ENCODE data around the gene SLC39A9.
"Not testable (repeated sequence)": the region's sequence is repeated elsewhere in the genome, so short reads cannot be mapped to it uniquely, and the experiment has no call there.

The SLC39A9 gene

DNA sequence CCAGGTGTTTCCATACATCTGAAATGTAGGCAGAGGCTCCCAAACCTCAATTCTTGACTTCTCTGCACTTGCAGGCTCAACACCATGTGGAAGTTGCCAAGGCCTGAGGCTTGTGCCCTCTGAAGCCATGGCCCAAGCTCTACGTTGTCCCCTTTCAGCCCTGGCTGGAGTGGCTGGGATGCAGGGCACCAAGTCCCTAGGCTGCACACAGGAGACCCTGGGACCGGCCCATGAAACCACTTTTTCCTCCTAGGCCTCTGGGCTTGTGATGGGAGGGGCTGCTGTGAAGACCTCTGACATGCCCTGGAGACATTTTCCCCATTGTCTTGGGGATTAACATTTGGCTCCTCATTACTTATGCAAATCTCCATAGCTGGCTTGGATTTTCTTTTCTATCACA, 79.6 kb downstream of the SLC39A9 start:
- not testable (repeated sequence) for DNase-seq (ENCODE audit: low spot score)

GRCh38 chr14:69479696-69480095, 81.2 kb downstream of the SLC39A9 start:
- DNase-seq (ENCODE audit: low spot score): no peak

DNA sequence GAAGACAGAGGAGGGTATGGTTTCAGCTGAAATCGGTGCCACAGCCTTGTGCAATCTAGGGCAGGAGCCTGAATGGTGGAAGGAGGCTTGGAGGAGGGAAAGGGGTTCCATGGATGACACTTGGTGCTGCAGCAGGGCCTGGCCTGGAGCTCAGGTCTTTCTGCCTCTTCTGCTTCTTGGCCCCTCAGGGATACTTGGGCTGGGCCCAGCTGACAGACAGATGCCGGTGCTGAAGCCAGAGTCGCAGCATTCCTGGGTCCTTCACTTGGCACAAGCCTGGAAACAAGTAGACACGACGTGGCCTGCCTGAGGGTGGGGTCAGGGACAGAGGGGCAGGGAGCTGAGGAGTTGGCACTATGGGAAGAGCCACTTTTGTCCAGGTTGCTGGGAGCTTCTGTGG, 81.6 kb downstream of the SLC39A9 start:
- DNase-seq (ENCODE audit: low spot score): no peak

DNA sequence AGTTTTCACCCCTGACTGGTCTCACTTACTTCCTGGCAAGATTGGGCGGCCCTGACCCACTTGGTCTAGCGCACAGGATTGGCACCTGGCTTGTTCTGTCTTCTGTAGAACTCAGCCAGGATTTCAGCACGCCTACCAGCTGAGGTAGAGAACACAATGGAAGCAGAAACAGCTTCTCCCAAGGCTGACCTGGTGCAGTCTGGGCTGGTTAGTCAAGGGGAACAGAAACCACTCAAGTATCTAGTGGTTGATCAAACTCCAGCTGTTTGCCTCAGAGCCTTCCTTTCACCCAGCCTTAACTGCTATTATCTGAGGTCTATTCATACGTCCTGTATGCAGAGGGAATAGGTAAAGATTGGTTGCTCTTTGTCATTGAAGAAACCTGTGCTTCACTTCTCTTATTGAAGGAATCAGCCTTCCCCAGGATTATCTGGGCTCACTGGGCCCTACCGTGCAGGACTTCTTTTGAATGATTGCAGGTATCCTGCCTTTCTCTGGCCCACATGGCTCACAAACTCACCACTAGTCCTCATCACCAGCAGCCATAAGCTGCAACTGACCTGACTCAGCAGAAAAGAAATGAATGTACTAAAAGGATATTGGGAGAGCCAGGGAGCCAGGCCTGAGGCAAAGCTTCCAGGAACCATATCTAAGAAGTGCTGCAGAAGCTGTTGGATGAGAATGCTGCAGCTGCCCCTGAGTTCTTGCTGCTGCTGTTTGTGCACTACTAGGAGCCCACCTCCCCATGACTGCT, 83.5 kb downstream of the SLC39A9 start:
- DNase-seq (ENCODE audit: low spot score): no peak

DNA sequence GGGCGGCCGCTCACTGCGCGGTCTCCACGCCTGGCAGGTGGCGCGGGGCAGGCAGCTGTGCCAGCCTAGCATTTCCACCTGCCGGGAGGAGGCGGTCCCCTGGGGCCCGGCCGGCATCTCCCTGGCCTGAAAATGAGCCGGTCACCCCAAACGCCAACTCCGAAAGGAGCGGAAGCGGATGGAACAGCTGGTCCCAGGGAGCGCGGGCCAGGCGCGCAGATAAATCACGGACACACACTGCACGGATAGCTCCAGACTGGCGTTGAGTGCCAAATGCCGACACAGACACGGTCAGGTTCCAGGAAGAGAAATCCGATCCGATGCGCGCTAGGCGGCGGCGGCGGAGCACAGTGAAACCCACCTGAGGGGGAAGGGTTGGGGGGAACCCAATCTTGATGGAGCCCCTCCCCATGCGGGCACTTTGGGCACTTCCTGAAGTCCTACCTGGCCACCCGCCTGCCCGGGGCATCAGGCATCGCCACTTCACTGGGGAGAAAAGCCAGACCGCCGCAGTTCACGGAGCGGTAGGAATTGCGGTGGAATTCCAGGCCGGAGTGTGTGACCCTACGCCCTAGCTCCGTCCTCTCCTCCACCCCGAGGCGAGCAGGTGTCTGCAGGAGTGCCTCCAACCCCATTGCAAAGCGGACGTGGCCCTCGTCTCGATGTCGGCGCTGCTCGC, 85.4 kb downstream of the SLC39A9 start:
- DNase-seq (ENCODE audit: low spot score): no peak

GRCh38 chr14:69484444-69485314, 86.2 kb downstream of the SLC39A9 start, which contains the start of gene PLEKHD1:
Gene PLEKHD1 (plus strand): TSS chr14:69484728. CDS start chr14:69484966, 238 bp downstream.
- no peak for DNase-seq (ENCODE audit: low spot score)

DNA sequence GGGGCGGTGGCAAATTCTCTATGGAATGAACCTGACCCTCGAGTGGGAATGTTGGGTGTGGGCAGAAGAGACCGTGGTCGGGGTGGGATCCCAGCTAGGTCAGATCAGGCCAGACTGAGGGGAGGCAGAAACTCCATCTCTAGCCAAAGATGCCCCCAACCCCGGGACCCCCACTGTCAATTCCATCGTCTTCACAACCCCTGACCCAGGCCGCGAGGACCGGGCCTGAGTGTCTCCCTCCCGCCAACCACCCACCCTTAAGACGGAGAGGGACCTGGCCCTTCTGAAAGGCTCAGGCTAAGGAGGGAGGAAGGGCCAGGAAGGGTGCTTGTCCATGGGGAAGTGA, 86.8 kb downstream of the SLC39A9 start:
- no peak for DNase-seq (ENCODE audit: low spot score)

GRCh38 chr14:69485701-69486100, 87.2 kb downstream of the SLC39A9 start:
- no peak for DNase-seq (ENCODE audit: low spot score)

- no peak for DNase-seq (ENCODE audit: low spot score)
These were observed 88.7 kb downstream of the SLC39A9 start for GRCh38 chr14:69487226-69487625.

DNA sequence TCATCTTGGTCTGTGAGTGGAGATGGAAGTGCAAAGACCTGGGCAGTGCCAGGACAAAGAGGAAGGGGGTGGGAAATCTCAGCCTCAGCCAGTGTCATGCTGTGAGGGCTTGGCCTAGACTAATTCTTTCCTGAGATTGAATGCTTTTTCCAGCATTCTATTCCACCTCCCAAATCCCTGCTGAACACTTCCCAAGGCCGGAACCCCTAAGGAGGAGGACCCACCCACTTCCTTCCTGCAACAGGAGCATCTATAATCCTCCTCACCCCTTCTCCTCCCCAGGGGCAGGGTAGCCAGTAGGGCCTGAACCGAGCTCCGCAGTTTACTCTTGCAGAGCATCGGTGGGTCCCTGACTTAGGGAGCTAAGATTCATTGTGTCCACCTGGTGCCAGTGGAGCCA, 89.3 kb downstream of the SLC39A9 start:
- no peak for DNase-seq (ENCODE audit: low spot score)

DNA sequence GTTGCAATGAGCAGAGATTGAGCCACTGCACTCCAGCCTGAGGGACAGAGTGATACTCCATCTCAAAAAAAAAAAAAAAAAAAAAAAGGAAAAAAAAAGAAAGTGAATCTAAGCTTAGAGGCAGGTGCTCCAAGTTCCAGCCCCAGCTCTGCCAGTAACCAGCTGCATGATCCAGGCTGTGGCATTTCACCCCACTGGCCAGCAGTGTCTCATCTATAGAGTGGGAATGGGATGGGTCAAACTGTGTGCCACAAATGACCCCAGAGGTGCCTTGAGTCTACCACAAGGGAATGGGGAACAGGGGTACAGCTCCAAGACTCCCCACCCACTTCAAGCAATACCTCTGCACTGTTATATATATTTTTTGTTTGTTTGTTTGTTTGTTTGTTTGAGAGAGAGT, 91.0 kb downstream of the SLC39A9 start:
- no peak for DNase-seq (ENCODE audit: low spot score)

GRCh38 chr14:69490219-69490918, 91.9 kb downstream of the SLC39A9 start:
- DNase-seq (ENCODE audit: low spot score): no peak

DNA sequence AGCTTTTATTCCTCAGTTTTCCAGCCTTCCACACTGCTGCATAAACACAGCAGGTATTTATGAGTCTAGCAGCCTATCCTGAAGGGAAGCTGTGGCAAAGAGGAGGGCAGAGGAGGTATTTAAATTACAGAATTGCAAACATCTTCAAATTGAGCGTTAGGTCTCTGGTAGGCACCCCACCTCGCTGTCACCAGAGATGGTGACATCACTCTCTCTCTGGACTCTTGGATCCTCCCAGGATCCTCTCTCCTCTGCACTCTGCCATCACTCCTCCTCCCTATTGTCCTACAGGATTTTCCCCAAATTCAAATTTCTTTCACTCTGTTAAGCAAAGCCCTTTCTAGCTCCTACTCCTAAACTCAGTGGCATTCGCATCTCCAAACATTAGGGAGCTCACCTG, 92.7 kb downstream of the SLC39A9 start:
- no peak for DNase-seq (ENCODE audit: low spot score)

- DNase-seq (ENCODE audit: low spot score): no peak
These were observed 94.5 kb downstream of the SLC39A9 start for GRCh38 chr14:69493038-69493437.

DNA sequence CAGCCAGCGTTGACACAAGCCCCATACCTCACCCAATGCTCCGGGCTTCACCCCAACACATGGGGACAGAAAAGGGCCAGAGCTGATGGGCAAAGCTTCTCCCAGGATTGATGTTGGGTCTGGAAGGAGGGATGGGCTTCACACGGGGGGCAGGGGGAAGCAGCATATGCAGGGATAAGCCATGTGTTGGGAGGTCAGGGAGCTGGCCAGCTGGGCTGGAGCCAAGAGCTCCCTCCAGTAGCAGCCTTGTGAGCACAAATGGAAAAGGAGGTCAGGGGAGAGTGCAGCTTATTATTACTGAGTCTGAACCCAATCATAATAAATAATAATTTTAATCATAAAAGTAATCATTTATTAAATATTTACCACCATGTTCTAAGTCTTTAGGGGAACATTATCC, 95.3 kb downstream of the SLC39A9 start:
- DNase-seq (ENCODE audit: low spot score): no peak

GRCh38 chr14:69495341-69495921, 96.9 kb downstream of the SLC39A9 start:
- no peak for DNase-seq (ENCODE audit: low spot score)

- not testable (repeated sequence) for DNase-seq (ENCODE audit: low spot score)
These were observed 99.4 kb downstream of the SLC39A9 start for GRCh38 chr14:69497866-69498265.

- not testable (repeated sequence) for DNase-seq (ENCODE audit: low spot score)
These were observed 99.8 kb downstream of the SLC39A9 start for GRCh38 chr14:69498286-69498685.

DNA sequence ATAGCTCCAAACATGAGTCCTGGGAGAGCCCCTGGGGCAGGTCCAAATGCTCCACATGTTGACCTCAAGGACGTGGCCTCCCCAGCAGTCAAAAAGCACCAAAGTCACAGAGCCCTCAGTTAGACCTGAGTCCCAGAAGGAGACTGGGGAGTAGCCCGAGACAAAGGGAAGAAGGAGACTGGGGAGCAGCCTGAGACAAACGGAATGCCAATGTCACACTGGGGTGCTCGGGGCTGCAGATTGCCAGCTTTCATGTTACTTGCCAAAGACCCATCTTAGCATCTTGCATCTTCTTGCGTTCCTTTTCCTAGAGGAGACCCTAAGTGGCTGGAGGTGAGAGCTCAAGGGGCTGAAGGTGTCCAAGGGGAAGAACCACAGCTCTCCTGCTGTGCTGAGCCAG, 100.9 kb downstream of the SLC39A9 start:
- no peak for DNase-seq (ENCODE audit: low spot score)

DNA sequence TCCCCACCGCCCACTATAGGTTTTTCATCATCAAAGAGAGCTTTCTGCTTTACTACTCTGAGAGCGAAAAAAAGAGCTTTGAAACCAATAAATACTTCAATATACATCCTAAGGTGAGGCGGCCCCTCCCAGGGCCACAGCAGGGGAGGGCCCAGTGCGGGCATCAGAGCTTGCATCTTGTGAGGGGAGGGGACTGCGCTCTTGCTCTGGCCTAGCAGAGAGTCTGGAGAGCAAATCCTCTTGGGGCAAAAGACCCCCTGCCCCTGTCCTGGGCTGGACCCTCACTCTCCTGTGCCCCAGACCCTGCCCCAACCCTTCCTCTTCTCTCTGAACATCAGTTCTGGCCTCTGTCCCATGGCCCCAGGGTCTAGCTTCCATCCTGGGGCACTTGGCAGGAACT, 101.6 kb downstream of the SLC39A9 start:
- DNase-seq (ENCODE audit: low spot score): no peak

DNA sequence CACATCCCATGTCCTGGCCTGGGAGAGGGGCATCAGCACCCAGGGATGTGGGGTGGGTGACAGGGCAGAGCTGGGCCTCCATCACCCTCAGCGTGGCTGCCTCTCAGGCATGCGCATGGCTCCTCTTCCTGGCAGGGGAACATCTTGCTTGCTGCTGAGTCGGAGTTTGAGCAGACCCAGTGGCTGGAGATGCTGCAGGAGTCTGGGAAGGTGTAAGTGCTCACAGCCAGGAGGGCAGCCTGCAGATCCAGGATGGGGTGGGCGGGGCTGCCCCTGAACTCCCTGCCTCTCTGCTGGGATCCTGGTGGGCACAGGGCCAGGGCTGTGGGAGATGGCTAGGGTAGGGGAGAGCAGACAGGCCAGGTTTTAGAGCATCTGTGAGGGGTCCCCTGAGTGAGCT, 102.2 kb downstream of the SLC39A9 start:
- DNase-seq (ENCODE audit: low spot score): no peak

DNA sequence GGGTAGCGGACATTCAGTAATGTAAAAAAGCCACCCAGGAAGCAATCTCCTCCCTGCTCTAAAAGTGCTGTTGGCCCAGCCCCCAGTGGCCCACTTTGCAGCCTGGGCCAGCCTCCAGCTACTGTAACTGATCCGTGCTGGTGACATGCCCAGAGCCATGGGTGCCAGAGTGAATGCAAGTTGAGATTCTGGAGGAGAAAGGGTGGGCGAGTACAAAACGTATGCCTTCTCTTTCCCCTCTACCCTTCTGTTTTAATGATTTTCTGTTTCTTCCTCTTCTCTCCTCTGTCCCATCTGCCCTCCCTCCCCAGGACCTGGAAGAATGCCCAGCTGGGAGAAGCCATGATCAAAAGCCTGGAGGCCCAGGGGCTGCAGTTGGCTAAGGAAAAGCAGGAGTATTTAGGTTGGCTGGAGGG, 102.9 kb downstream of the SLC39A9 start:
- no peak for DNase-seq (ENCODE audit: low spot score)

Measured in activated CD4-positive, alpha-beta T cell treated with anti-CD3 and anti-CD28 coated beads, Interleukin-2, Interleukin-4, amounts not matched to agents 100 ng/mL and 50 ng/mL, durations not matched to agents 16 hours and 8 hours (primary cell).